Endodermal cell (in vitro differentiated cells): ENCODE data around the gene SFRP2. TPM values are rescaled to one million over a fixed set of nuclear protein-coding genes. Genes with fewer than 3 reads are reported as not detected.
A peak's percentile ranks its signal among the peaks of the same experiment; 100 is the strongest.

Experiments
- DNase-seq: peaks from one replicate; pipeline ENCODE4 v3.0.0-alpha.2; 2017
- H3K27ac ChIP-seq: 2 replicates; pipeline ENCODE4 v1.5.1; 2013; ENCODE audit warnings: mild to moderate bottlenecking, low read depth, low read length, moderate library complexity
- H3K27me3 ChIP-seq: 2 replicates; pipeline ENCODE4 v1.6.1; 2013; ENCODE audit warnings: mild to moderate bottlenecking, low read length, moderate library complexity; ENCODE audit not compliant: insufficient read depth, control insufficient read depth, poor library complexity, severe bottlenecking
- H3K36me3 ChIP-seq: 2 replicates; pipeline ENCODE4 v1.7.0; 2013; ENCODE audit warnings: mild to moderate bottlenecking, low read length, moderate library complexity; ENCODE audit not compliant: control insufficient read depth, insufficient read depth
- H3K4me1 ChIP-seq: one replicate; pipeline ENCODE4 v1.7.0; 2013; ENCODE audit warnings: low read length; ENCODE audit not compliant: control insufficient read depth, insufficient read depth
- H3K4me3 ChIP-seq: 2 replicates; pipeline ENCODE4 v1.5.1; 2013; ENCODE audit warnings: mild to moderate bottlenecking, low read length, moderate library complexity
- H3K9ac ChIP-seq: 2 replicates; pipeline ENCODE4 v1.6.1; 2013; ENCODE audit warnings: mild to moderate bottlenecking, low read length, moderate library complexity; ENCODE audit not compliant: poor library complexity, severe bottlenecking; ENCODE audit errors: extremely low read depth
- H3K9me3 ChIP-seq: 2 replicates; pipeline ENCODE4 v1.6.1; 2013; ENCODE audit warnings: mild to moderate bottlenecking, low read length, moderate library complexity; ENCODE audit not compliant: control insufficient read depth
- H3K27ac Mint-ChIP-seq: 2 replicates; pipeline ENCODE4 v1.8.0; 2020; ENCODE audit warnings: mixed read lengths
- H3K27me3 Mint-ChIP-seq: 2 replicates; pipeline ENCODE4 v1.8.0; 2021; ENCODE audit warnings: mild to moderate bottlenecking, mixed read lengths; ENCODE audit not compliant: insufficient read depth
- H3K36me3 Mint-ChIP-seq: 2 replicates; pipeline ENCODE4 v1.8.0; 2020; ENCODE audit warnings: low read depth, mixed read lengths
- H3K4me1 Mint-ChIP-seq: 2 replicates; pipeline ENCODE4 v1.8.0; 2020; ENCODE audit warnings: mixed read lengths
- H3K4me3 Mint-ChIP-seq: 2 replicates; pipeline ENCODE4 v1.8.0; 2020; ENCODE audit warnings: mild to moderate bottlenecking, moderate library complexity, mixed read lengths
- H3K9me3 Mint-ChIP-seq: 2 replicates; pipeline ENCODE4 v1.8.0; 2020; ENCODE audit warnings: mild to moderate bottlenecking, mixed read lengths
- CTCF ChIP-seq: fragments of 200-600 bp; sonication (generic); conservative IDR thresholded peaks from 2 replicates; pipeline ENCODE4 v1.5.0; 2021; ENCODE audit warnings: antibody characterized with exemption, mild to moderate bottlenecking
- WGBS, 2 experiments: methylation state at CpG; one replicate each; pipeline versions ENCODE4 v1.1.5 to v1.1.7; 2013; ENCODE audit warnings: missing lambda C conversion rate in 2 of 2, mixed read lengths in 1 of 2; ENCODE audit not compliant: insufficient coverage in 1 of 2, insufficient read length in 1 of 2; 5-methylcytosine and 5-hydroxymethylcytosine counted together
- total RNA-seq, 2 donors: library from RNA; stranded (reverse); fragmentation: NEBNext Ultra II Directional in 1 of 2; extraction: Animal tissue kit (Norgen Biotek cat#: 25700) in 1 of 2; gene quantifications; 2 replicates in 1 of 2; 3 replicates in 1 of 2; pipeline ENCODE4 v1.2.1, GENCODE V29; 2021

Gene SFRP2
- total RNA-seq, 2 donors from 2014 or later, result 5.3 to 69.1 TPM

GRCh38 chr4:153764601-153765368 is 24.1 kb downstream of the SFRP2 start:
- Histone ChIP-seq H3K9me3 (no peaks in the 10 kb centered on the region), H3K9ac (no peak overlapping the region), H3K27ac (peak overlapping the region; percentile 88), H3K36me3 (no peaks in the 10 kb centered on the region), H3K27me3 (peaks cover 25% of the 10 kb centered on the region), H3K4me1 (no peaks in the 10 kb centered on the region), H3K4me3 (no peak overlapping the region)
- no peak for TF ChIP-seq CTCF
- Mint-ChIP-seq H3K27ac (no peak overlapping the region), H3K4me3 (no peak overlapping the region), H3K9me3 (no peaks in the 10 kb centered on the region), H3K4me1 (peaks cover 3% of the 10 kb centered on the region), H3K36me3 (no peaks in the 10 kb centered on the region), H3K27me3 (peaks cover 21% of the 10 kb centered on the region)
- WGBS, 2 experiments, result 50 to 77% methylated on average over 4 to 5 of the region's 5 CpGs
- DNase-seq, result no peak

- H3K9me3 ChIP-seq, result no peaks in the 10 kb centered on the region
- DNase-seq, result peak; percentile 74
- peaks cover 38% of the 10 kb centered on the region for H3K27me3 ChIP-seq
- peak overlapping the region; percentile 88 for H3K27ac ChIP-seq
- peaks cover 9% of the 10 kb centered on the region for H3K4me1 Mint-ChIP-seq
- TF ChIP-seq CTCF, result peak; percentile 83
- H3K27ac Mint-ChIP-seq, result no peak overlapping the region
- H3K4me1 ChIP-seq, result no peaks in the 10 kb centered on the region
- H3K4me3 Mint-ChIP-seq, result no peak overlapping the region
- 86 to 100% methylated on average over 1 of the region's 1 CpG for WGBS, 2 experiments
- H3K27me3 Mint-ChIP-seq, result peaks cover 31% of the 10 kb centered on the region
- no peak overlapping the region for H3K9ac ChIP-seq
- no peaks in the 10 kb centered on the region for H3K9me3 Mint-ChIP-seq
- no peaks in the 10 kb centered on the region for H3K36me3 Mint-ChIP-seq
- no peaks in the 10 kb centered on the region for H3K36me3 ChIP-seq
- no peak overlapping the region for H3K4me3 ChIP-seq
Observed at GRCh38 chr4:153763404-153763803, 25.5 kb downstream of the SFRP2 start.

GRCh38 chr4:153759407-153760316 is 29.2 kb downstream of the SFRP2 start, which contains the start of gene RNF175:
Gene RNF175, minus strand, starts transcription at chr4:153760024. Its CDS starts 162 bp downstream, at chr4:153759862.
- peak within 1 kb of the TSS; percentile 20 for H3K9ac ChIP-seq
- H3K4me1 Mint-ChIP-seq, result peaks cover 22% of the 10 kb centered on the region

More at GRCh38 chr4:153759407-153760316, 29.2 kb downstream of the SFRP2 start, which contains the start of gene RNF175:
- peak; percentile 80 for DNase-seq
- Histone ChIP-seq H3K27ac (no peak within 1 kb of the TSS), H3K4me1 (peaks cover 3% of the 10 kb centered on the region), H3K27me3 (peaks cover 40% of the 10 kb centered on the region), H3K4me3 (peak within 1 kb of the TSS; percentile 77), H3K36me3 (no peaks in the 10 kb centered on the region), H3K9me3 (no peaks in the 10 kb centered on the region)
- Mint-ChIP-seq H3K36me3 (no peaks in the 10 kb centered on the region), H3K4me3 (peak within 1 kb of the TSS; percentile 62), H3K9me3 (peaks cover 1% of the 10 kb centered on the region), H3K27me3 (peaks cover 49% of the 10 kb centered on the region), H3K27ac (no peak within 1 kb of the TSS)
- no peak for TF ChIP-seq CTCF
- 4 to 9% methylated on average over 11 to 76 of the region's 76 CpGs for WGBS, 2 experiments
